Right cardiac atrium (tissue), 5 donors: ENCODE data around the gene PALLD. TPM values are rescaled to one million over a fixed set of nuclear protein-coding genes. Genes with fewer than 3 reads are reported as not detected.

ENCODE experiments used
- ATAC-seq, 2 donors: fragments of 200-7000 bp; cut with Tn5 transposase; one replicate each; pipeline versions ENCODE4 v1.8.0 to v1.9.1; 2020; ENCODE audit warnings: moderate library complexity in 2 of 2, mild to moderate bottlenecking in 1 of 2
- DNase-seq, 3 donors: peaks; one replicate each; pipeline ENCODE4 v3.0.0-alpha.2; 2020
- H3K27ac ChIP-seq: one replicate; pipeline ENCODE4 v1.5.1; 2013; ENCODE audit warnings: mild to moderate bottlenecking, low read length, control low read depth, moderate library complexity
- H3K27me3 ChIP-seq: one replicate; pipeline ENCODE4 v1.6.1; 2013; ENCODE audit not compliant: control insufficient read depth, insufficient read depth
- H3K4me1 ChIP-seq: one replicate; pipeline ENCODE4 v1.6.1; 2013; ENCODE audit warnings: low read length; ENCODE audit not compliant: control insufficient read depth, insufficient read depth
- H3K4me3 ChIP-seq: one replicate; pipeline ENCODE4 v1.5.1; 2013; ENCODE audit warnings: low read length, control low read depth
- H3K9me3 ChIP-seq: one replicate; pipeline ENCODE4 v1.6.1; 2013; ENCODE audit warnings: low read length; ENCODE audit not compliant: control insufficient read depth
- WGBS: extraction: QIAGEN DNeasy Blood & Tissue Kit; methylation state at CpG from one replicate; pipeline ENCODE4 v1.1.7; 2013; 5-methylcytosine and 5-hydroxymethylcytosine counted together
- intact Hi-C, 4 donors: fragments of 100-400 bp; cut with DNase I; formaldehyde crosslinking; loops; one replicate each; pipeline versions ENCODE4 v1.11.0 to v1.14.0; 2022 to 2023
- polyA plus RNA-seq: library from polyadenylated mRNA; stranded (reverse); fragments of 200-250 nt; gene quantifications from one replicate; pipeline ENCODE4 v1.2.3, GENCODE V29; 2013
- total RNA-seq, 4 donors: library from RNA; stranded (reverse); fragmentation: NEBNext Ultra II Directional; extraction: Animal tissue kit (Norgen Biotek cat#: 25700); gene quantifications; one replicate each; pipeline ENCODE4 v1.2.1, GENCODE V29; 2021
- donor health status: healthy with polysubstance abuse.
- donor health status: DM: no; HTN: yes; CAD: no.
- donor health status: DM: no; HTN: no; CAD: no.
- donor health status: DM: no; HTN: yes; CAD: no; lungs with severe emphysema.
- donor health status: DM: yes; HTN: yes; CAD: no.

The PALLD gene
- total and polyA plus RNA-seq, 5 donors = 233 to 1,069 (median 717) TPM

DNA sequence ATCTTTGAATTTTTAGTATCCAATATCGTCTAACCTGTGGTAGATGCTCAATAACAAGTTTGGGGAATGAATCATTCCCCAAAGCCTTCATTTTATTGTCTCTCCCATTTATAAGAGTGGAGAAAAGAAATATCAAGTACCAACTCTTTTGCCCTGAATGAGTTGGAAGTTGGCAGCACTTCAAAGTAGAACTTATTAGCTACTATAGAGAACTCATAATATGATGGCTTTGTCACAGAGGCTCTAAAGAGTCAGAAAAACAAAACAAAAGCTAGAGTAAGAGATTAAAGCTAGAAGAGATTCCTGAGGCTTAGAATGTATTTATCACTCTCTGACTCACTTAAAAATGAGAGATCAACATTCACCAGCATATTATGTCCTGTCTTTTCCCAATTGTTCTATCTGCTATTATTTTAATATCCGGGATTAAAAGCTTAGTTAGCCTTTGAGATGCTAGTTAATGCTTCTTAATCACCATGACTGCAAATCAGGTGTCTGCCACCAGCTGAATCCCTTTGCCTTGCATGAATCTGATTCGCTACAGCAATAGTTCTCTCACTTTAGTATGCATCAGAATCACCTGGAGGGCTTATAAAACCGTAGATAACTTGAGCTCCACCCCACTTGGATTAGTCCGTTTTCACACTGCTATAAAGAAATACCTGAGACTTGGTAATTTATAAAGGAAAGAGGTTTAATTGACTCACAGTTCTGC lies 77.9 kb downstream of the PALLD start:
- DNase-seq (no peak), ATAC-seq (no peak)
- intact Hi-C loops = no loop called here
- Histone ChIP-seq H3K4me1 (no peaks in the 10 kb centered on the region), H3K27me3 (no peaks in the 10 kb centered on the region), H3K9me3 (no peaks in the 10 kb centered on the region), H3K4me3 (no peak overlapping the region), H3K27ac (no peak overlapping the region)
- WGBS = 88% methylated on average over 5 of the region's 5 CpGs

DNA sequence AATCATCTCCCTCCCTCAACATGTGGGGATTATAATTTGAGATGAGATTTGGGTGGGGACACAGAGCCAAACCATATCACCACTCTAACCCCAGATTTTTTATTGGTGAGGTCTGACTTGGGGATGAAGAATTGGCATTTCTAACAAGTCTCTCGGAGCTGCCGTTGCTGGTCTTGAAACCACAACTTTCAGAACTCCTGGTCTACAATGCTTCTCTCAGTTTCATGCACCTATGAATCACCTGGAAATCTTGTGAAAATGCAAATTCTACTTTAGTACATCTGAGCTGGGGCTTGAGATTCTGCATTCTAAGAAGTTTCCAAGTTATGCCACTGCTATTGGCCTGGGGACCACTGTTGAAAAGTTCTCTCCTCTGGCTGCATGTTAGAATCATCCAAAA lies 78.6 kb downstream of the PALLD start:
- DNase-seq (no peak), ATAC-seq (no peak)
- H3K27ac ChIP-seq = no peak overlapping the region
- H3K27me3 ChIP-seq = no peaks in the 10 kb centered on the region
- H3K9me3 ChIP-seq = no peaks in the 10 kb centered on the region
- no peaks in the 10 kb centered on the region for H3K4me1 ChIP-seq
- WGBS = 99% methylated on average over 2 of the region's 2 CpGs
- intact Hi-C loops = no loop called here
- no peak overlapping the region for H3K4me3 ChIP-seq

DNA sequence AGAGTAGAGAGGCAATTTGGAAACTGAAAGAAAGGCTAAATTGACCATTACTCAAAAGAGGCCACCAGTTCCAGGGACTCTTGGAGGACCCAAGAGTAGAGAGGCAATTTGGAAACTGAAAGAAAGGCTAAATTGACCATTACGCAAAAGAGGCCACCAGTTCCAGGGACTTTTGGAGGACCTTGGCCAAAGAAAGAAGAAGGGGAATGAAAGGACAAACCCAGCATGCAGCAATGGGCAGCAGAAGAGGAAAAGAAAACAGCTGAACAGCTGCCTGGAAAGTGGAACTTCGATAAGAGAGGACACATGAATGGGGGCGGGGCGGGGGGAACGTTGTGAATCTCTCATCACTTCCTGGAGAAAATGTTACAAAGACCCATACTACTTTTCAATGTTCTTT lies 80.8 kb downstream of the PALLD start:
- Histone ChIP-seq H3K4me3 (no peak overlapping the region), H3K27ac (no peak overlapping the region), H3K9me3 (no peaks in the 10 kb centered on the region), H3K27me3 (no peaks in the 10 kb centered on the region), H3K4me1 (no peaks in the 10 kb centered on the region)
- whole genome bisulfite sequencing = 43% methylated on average over 5 of the region's 5 CpGs
- peak in 1 of 2 donors; percentile 37 for ATAC-seq
- peak; percentile 30 to 64 (median 60) for DNase-seq
- intact Hi-C loops = no loop called here

DNA sequence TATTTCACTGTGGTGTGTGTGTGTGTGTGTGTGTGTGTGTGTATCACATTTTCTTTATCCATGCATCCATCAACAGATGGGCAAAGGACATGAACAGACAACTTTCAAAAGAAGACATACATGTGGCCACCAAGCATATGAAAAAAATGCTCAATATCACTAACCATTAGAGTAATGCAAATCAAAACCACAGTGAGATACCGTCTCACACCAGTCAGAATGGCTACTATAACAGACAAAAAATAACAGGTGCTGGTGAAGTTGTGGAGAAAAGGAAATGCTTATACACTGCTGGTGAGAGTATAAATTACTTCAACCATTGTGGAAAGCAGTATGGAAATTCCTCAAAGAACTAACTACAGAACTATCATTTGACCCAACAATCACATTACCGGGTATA lies 83.4 kb downstream of the PALLD start:
- WGBS = over 99% methylated on average over 2 of the region's 2 CpGs
- DNase-seq (no peak), ATAC-seq (no peak)
- Histone ChIP-seq H3K4me1 (no peaks in the 10 kb centered on the region), H3K27ac (no peak overlapping the region), H3K4me3 (no peak overlapping the region), H3K9me3 (no peaks in the 10 kb centered on the region), H3K27me3 (no peaks in the 10 kb centered on the region)
- intact Hi-C loops = loop anchor here in 3 of 4 donors (10.0 kb wide), 3 partner anchors 55 to 345 kb away; no protein-coding TSS in a partner anchor

DNA sequence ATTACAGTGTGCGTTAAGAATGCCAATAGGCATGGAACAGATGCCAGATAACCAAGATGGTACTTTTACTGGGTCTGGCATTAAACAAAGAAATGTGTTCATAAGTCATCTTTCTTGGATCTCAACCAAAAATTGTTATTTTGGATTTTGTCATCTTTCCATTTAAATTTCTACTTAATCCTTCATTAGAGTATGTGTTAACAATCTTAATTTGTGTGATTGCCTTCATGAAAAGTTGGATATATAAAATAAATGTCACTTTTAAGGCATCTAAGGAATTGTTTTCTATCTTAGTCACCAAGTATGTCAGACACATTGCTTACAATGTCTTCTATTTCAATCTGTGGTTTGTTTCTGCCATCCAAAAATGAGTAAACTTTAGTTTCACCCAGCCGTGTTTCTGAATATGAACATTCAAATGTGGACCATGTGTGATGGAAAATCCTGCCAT lies 87.5 kb downstream of the PALLD start:
- intact Hi-C loops = loop anchor here in 3 of 4 donors (10.0 kb wide), 3 partner anchors 50 to 340 kb away; no protein-coding TSS in a partner anchor
- Histone ChIP-seq H3K4me1 (peaks cover 6% of the 10 kb centered on the region), H3K4me3 (no peak overlapping the region), H3K27me3 (no peaks in the 10 kb centered on the region), H3K9me3 (no peaks in the 10 kb centered on the region), H3K27ac (no peak overlapping the region)
- no peak for DNase-seq
- 78% methylated on average over 2 of the region's 2 CpGs for WGBS
- ATAC-seq = no peak

DNA sequence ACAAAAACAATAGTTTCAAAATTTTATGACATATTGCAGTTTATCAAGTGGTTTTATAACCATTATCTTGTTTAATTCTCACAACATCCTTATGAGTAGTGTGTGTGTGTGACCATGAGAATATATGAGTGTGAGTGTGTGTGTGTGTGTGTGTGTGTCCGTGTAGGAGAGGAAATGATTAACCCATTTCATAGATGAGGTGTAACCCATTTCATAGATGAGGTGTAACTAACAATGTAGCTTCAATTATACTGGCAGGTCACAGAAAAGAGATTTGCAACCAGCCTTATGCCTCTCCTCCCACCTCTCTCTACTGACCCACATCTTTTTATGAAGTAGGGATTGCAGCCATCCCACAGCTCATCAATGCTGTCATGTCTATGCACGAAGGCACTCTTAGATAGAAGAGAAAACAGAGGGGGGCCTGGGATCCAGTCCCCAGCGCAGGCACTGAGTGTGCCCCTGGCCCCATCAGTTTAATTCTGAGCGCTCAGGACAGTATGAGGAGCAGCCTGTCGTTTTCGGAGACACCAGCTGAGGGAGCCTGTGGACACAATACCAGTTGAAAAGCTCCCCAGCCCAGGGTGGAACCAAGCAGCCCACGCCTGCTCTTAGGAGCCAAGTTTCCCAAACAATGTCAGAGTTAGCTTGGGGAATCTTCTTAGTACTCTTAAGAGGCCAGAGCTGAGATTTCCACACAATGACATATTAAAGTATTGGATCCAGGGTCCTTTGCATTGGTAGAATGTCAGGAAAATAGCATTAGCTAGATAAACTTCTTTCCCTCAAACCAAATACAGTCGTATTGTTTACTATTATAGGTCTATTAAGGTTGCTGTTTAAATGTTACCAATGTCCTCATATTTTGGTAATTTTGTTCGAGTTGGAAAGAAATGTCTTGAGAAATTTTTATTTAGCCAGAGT lies 88.6 kb downstream of the PALLD start:
- WGBS = 20% methylated on average over 9 of the region's 9 CpGs
- Histone ChIP-seq H3K27me3 (no peaks in the 10 kb centered on the region), H3K27ac (no peak overlapping the region), H3K4me1 (peaks cover 6% of the 10 kb centered on the region), H3K4me3 (no peak overlapping the region), H3K9me3 (no peaks in the 10 kb centered on the region)
- ATAC-seq (peak; percentile 92 to 93), DNase-seq (peak; percentile 85 to 93 (median 87))
- intact Hi-C loops = loop anchor here in 3 of 4 donors (10.0 kb wide), 3 partner anchors 49 to 339 kb away; no protein-coding TSS in a partner anchor

DNA sequence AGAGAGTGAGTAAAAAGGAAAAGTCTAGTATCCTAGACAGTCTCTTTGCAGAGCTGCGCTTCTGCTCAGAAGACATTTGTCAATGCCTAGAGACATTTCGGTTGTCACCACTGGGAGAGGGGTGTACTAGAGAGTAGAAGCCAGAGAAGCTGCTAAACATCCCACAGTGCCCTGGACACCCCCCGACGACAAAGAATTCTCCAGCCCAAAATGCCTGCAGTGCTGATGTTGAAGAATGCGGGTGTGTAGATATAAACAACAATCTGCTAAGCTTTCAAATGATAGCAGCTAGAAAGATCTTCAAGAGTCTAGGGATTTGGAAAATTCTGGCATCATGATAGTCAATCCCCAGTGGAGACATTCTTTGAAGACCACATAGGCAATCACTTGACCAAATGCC lies 90.1 kb downstream of the PALLD start:
- DNase-seq (no peak), ATAC-seq (no peak)
- WGBS = 50% methylated on average over 5 of the region's 5 CpGs
- no peak overlapping the region for H3K4me3 ChIP-seq
- intact Hi-C loops = loop anchor here in 3 of 4 donors (10.0 kb wide), 3 partner anchors 48 to 338 kb away; no protein-coding TSS in a partner anchor
- no peaks in the 10 kb centered on the region for H3K27me3 ChIP-seq
- H3K27ac ChIP-seq = peak overlapping the region; percentile 35
- peaks cover 6% of the 10 kb centered on the region for H3K4me1 ChIP-seq
- no peaks in the 10 kb centered on the region for H3K9me3 ChIP-seq

DNA sequence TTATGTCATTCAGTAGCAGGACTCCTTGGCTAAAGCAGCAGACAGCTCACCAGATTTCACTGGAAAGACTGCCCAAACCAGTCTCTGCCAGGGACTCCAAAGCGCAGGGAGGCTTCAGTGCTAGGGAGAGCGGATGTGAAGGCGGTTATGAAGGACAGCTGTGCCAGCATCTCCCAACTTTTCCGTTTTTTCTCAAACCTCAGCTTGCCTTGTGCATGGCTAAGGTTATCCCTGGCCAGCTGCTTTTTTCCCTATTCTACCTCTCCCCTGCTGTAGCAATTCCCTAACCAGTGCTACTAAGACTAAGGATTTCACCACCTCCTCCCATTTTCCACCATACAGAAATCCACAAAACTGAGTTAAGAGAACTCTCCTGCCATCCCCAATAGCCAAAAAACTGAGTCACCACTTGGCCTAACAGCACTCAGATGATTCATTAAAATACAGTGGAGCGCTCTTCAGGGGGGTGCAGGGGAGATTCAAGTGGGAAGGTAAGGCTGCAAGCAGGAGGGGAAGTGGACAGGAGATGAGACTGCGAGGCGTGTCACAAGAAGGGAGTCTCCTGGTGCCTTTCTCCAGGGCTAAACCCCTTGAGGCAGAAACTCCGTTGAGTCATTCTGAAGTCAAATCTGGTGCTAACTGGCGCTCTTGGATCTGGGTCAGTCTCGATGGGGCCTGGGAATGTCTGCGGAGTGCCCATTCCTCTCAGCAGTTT lies 90.7 kb downstream of the PALLD start:
- ATAC-seq (peak; percentile 78 to 79), DNase-seq (peak; percentile 38 to 71 (median 69))
- Histone ChIP-seq H3K27ac (peak overlapping the region; percentile 54), H3K9me3 (no peaks in the 10 kb centered on the region), H3K4me3 (no peak overlapping the region), H3K4me1 (peaks cover 6% of the 10 kb centered on the region), H3K27me3 (no peaks in the 10 kb centered on the region)
- 56% methylated on average over 11 of the region's 11 CpGs for WGBS
- intact Hi-C loops = loop anchor here in 3 of 4 donors (10.0 kb wide), 3 partner anchors 47 to 337 kb away; no protein-coding TSS in a partner anchor

DNA sequence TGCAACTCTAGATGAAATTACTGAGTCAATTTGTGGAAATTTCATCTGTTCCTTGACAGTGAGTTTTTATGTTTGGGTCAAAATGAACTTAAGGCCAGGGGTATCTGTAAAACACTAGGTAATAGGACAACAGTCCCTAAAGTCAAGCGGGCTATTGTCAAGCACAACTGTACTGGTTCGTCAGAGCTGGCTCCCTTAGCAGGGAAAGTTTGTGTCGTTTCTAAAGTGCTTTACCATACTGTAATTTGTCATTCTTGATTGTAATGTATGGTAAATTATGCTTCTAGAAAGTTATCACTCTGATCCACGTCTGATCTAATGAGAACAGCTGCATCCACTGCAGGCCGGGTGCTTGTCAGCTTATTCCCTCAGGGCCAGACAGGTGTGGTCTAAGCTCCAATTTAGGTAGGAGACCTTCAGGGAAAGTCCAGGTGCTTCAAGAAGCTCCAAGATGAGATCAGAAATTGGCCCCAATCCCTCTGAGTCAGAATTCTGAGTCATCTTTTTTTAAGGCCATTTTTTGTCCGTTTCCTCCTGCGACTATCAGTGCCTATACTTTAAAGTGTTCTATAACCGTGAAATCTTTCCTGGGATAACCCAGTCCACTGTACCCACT lies 92.2 kb downstream of the PALLD start:
- intact Hi-C loops = loop anchor here in 3 of 4 donors (10.0 kb wide), 3 partner anchors 46 to 336 kb away; no protein-coding TSS in a partner anchor
- DNase-seq = no peak
- Histone ChIP-seq H3K4me1 (peaks cover 6% of the 10 kb centered on the region), H3K4me3 (no peak overlapping the region), H3K9me3 (no peaks in the 10 kb centered on the region), H3K27ac (no peak overlapping the region), H3K27me3 (no peaks in the 10 kb centered on the region)
- WGBS = 53% methylated on average over 8 of the region's 8 CpGs
- no peak for ATAC-seq

DNA sequence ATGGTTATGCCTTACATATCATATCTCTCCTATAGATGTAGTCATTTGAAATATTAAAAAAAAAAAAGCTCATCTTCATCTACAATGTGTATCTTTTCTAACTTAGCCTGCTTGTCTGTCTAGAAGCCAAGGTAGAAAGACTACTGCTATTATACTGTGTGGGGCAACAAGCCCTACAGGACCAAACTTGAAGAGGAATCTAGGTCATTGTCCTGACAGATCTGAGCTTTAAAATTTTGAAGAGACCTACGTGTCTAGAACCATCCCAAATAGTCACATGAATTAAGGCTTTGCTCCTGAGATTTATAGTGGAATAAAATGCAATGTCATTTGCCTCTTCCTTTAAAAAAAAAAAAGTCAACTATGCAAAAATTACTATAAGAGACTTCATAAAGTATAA lies 95.8 kb downstream of the PALLD start:
- intact Hi-C loops = no loop called here
- Histone ChIP-seq H3K27ac (no peak overlapping the region), H3K4me1 (no peaks in the 10 kb centered on the region), H3K9me3 (no peaks in the 10 kb centered on the region), H3K27me3 (no peaks in the 10 kb centered on the region), H3K4me3 (no peak overlapping the region)
- 58% methylated on average over 1 of the region's 1 CpG for WGBS
- no peak for ATAC-seq
- no peak for DNase-seq
